ENCODE results near the gene FAM13A.
A peak's percentile ranks its signal among the peaks of the same experiment; 100 is the strongest.

The FAM13A gene

DNA sequence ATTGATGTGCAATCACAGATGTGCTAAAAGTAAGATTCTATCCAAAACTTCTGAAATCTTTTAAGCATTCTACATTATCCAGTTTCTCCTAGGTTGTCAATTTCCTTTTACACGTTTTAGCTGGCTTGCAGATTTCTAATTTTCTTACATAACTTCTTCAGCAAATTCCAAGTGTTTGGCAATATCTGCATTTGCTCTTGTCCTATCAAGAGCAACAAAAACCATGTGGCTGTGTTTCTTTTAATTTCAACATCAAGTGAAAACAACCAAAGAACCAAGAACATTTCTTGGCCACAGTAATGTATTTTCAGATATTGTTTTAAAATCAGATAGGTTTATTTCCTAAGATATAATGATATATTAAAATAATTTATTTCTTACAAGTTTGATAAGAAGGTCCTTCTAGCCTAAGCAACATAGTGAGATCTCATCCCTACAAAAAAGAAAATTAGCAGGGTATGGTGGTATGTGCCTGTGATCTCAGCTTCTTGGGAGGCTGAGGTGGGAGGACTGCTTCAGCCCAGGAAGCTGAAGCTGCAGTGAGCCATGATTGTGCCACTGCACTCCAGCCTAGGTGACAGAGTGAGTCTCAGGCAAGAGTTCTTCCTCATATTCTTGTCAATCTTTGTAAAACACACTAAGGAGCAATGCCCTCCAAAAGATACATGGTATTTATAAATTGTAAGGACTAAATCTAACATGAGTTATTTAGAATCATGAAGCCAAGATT is 228.0 kb downstream of the FAM13A start:
- DNase-seq = no peak

DNA sequence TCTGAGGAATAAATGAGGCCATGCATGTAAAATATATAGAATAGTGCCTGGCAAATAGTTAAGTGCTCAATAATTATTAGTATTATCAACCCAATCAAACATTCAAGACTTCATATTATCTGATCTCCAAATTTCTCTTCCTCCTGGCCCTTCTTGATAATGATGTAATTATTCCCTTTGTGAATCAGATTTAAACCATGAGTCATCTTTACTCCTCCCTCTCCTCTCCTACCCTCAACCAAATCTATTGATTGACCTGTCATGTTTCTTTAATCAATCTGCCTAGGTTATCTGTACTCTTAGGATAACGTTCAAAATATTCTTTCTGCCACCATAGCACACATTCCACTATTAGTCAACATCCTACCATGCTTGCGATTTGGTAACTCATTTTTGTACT is 229.5 kb downstream of the FAM13A start:
- no peak for DNase-seq

DNA sequence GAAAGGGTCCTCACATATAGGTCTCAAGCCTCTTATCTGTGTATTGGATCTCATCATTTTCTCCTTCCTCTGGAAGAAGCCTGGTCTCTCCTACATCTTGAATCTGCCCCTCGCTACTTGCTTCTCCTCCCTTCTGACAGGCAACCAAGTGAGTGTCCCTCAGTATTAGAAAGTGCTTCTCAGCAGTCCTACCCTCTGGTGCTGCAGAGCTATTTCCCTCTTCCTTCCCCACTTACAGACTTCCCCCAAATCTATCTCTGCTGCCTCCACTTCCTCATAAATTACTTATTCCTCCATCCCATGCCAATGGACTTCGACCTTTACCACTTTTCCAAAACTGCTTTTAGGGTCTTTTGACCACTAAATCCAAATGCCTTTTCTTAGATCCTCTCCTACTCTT is 230.2 kb downstream of the FAM13A start:
- no peak for DNase-seq

DNA sequence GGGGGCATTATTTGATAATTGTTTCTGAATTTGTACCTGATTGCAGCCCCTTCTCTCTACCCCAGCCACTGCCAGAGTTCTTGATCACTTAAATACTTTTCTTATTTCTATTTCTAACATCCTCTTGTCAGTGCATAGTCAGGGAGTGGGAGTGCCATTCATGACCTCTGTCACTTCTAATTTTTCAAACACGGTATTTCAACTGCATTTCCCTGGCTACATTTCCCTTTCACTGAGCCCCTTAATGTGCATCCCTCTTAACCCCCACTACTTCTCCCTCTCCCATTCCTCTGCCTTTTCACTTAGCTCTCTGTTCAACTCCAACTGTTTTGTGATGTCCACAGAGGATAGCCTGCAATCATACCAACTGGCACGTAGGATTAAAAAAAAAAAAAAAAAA is 231.1 kb downstream of the FAM13A start:
- no peak for DNase-seq

DNA sequence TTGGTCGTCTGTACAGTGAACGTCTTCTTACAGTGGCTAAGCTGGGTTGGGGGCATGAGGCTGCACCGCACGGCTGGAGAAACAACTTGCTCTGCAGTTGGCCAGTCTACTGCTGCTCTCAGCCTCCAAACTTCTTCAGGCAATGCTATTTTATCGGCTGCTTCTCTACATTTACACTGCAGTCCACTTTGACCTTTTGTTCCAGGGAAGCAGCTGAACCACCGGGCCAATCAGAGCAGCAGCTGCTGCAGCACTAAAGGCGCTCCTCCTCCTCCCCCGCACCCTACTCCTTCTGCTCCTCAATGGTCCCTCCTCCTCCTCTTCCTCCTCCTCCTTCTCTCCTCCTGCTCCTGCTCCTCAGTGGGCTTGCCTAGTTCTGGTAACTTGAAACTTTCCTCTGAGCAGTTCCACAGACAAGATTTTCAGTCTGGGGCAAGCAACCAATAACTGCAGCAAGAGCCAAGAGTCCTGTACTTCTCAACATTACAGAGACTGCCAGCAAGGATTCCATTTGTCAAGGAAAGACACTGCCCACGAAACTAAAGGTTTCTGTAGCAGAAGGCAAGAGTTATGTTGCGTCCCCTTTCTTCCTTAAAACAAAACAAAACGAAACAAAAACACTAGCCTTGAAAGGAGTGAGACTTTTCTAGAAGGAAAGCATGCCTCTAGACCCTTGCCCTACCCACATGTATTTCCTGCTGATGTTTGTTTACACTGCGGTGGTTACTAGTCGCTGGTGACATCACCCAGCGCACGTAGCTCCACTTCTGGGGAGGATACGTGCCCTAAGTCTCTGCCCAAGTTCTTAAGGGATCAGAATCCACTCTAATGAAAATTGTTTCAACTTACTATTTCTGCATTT is 233.7 kb downstream of the FAM13A start:
- peak; percentile 86 for DNase-seq

DNA sequence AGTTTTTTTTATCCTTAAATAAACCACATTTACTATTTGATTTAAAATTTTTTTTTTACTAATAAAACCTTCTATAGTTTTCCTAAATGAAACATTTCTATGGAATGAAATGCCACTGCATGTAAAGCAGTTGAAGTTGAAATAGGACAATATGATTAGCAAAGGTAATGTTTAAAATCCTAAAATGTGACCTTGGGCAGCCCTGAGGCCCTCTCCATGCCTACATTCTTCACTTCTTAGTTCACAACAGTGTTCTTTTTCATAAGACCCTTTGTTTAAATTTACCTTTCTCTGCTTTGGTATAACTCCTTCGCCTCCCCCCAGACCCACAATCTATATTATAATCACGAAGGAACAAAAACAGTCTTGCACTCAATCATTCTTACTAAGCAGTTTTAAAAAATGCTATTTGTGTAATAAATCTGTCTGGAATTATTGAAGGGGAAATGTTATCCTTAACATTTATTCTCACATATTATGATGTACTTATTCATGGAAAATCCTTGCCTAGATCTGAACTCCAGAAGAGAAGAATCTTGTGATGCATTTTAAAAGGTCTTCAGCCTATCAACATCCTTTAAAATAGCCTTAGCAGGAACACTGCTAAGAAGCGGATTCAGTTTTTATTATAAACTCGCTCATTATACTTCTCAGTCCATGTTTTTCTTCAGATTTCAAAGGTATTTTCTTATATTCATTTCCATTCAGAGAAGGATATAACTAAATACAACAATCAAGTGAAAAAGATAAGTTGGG is 234.8 kb downstream of the FAM13A start:
- no peak for DNase-seq

DNA sequence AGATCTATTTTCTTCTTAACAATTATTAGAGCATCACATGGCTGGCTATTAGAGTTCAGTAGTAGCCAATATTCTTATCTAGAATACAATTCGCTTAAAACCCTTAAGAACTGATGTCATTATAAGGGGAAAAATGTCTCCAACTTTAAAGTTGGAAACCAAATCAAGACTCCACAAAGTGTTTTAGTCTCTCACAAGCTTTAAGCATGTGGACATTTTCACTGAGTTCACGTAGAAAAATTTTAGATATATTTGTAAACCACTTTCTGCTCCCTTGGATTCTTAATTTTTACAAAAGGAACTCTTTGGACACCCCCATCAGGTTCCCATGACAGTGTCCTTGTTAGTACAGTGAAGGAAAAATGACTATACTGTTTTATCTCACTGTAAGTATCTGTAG is 235.5 kb downstream of the FAM13A start:
- DNase-seq = no peak

DNA sequence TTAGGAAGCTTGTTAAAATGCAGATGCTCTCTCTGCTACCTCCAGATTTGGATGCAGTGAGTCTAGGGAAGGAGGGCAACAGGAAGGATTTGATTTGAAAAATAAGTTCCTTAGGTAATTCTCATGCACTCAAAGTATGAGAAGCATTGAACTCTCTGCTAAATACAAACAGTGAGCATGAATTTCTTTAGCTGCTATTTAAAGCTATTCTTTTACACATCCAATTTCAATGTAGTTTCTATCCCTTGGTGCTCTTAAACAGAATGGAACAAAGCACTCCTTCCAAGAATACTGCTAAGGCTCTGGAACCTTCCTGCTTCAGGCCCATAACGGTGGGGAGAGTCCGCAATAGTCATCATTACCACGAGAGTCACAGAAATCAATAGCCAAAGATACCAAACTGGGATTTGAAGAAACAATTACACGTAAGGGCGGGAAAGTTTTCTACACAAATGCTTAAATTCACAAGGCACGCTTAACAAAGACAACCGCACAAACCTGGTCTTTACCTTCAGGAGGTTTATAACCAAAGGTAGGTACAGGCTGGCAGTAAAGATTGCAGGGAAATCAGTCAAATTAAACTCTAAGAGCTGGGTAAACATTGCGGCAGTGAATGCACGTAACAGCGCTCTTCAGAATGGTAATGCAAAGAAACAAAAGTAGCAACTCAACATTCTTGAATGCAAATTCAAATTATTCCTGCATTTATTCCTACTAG is 236.1 kb downstream of the FAM13A start:
- DNase-seq = no peak

DNA sequence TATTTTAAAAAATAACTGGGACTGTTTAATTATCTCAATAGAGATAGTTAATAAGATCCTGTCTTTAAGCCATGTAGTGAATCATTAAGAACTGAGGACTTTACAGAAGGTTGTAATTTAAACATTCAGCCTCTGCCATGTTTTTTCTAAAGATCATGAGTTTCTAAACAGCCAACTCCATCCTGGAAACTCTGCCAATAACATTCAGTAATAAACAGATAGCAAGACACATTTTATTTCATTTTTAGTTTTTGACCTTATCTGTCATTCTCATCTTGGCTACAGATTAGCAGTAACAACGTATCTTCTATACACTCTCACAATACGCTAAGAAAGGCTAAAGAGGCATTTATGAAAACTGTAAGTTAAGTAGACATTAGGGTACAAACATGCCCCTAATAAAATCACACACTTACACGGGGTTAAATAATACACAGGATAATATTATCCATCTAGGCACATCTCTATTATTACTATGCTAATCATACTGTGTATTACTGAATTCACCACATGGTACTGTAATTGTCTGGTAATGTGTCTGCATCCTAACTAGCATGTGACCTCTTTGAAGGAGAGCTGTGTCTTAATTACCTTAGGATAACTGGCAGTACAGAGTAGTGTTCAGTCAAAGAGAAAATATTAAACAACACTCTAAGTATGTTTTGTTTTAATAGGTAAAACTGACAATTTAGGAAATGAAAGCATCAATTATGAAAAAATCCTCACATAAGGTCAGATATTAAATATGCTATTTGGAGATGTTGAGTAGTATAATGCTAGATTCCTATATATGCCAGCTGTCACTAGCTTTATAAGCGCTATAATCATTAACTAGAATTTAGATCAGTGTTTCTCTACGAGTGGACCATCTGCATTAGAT is 236.9 kb downstream of the FAM13A start:
- DNase-seq = no peak

DNA sequence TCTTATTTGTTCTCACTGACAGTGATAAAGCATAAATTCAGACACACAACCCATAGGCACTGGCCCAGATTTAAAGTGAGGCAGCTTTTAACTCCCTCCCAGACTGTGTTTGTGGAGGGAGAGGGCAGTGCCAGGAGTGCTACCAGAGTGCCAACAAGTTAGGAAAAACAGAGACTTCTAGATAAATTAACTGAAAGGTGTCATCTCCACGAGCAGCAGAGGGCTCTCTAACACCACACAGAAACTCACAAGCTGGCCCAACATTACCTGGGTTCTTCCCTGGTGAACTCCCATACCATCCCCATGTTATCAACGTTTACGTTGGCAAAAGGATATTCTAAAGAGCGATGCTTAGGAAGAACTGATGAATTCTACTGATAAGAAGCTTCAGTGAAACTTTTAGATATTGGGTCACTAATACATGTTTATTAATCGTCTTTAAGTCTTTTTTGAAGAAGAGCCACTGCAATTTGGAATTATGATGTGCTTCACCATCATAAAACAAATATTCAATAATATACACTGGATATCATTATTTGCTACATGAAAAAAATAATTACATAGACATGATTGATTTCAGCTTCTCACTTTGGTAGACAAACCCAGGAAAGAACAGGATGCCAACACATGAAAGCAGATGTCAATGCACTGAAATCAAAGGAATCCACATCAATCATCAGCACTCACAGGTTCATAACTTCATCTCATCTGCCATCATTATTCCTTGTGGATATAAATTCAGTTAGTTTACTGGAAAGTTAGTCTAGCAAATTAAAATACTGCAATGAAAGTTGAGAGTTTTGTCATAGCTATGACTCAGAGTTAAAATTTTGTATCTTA is 238.1 kb downstream of the FAM13A start:
- DNase-seq = peak; percentile 74

DNA sequence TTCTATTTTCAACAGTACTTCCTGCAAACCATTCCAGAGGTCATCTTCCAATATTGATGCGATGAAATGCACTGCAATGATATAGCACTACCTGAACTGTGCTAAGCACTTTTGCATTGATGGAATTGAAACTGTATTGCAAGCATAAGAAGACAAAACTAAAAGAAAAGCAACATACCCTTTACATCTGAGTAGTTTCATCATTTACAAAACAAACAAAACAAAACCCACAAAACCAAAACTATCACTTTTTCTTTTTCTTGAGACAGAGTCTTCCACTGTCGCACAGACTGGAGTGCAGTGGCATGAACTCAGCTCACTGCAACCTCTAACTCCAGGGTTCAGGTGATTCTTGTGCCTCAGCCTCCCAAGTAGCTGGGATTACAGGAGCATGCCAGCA is 239.2 kb downstream of the FAM13A start:
- no peak for DNase-seq

DNA sequence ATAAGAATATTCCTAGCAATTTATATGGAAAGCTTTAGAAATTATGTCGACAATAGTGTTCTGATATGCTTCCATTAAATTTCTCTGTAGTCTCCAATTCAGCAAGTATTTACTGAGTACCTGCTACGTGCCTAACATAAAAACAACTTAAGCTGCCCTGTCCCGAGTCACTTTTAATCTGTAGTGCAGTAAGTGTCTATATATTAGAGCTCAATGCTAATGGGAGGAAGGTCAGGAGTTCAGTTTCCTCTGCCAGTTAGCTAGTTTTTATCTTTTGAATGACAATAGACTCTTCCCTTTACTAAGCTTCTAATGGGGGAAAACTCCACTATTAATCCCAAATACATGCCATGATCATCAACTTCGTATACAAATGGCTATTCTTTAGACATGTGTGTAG is 240.6 kb downstream of the FAM13A start:
- no peak for DNase-seq

DNA sequence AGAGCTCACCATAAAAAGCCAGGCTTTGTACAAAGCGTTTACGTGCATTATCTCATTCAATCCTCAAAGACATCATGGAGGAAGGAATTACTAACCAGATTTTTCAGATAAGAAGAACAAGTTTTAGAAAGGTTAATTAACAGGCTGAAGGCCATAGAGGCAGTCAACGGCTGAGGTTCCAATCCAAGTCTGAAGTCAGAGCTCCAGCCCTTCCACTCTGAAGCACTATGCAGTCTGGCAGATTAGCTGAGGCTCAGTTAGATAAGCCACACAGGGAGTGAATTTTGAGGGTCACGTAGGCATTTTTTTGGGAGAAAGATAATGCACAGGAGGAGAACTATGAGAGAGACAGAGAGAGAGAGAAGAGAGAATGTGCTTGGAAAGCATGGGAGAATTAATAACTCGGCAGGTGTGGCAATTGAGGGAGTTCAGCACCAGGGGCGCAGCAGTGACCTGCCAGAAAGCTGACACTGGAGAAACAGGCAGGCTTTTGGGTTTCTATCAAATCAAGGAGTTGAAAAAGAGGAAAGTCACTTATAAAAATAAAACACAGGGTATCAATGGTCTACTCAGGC is 242.9 kb downstream of the FAM13A start:
- no peak for DNase-seq

DNA sequence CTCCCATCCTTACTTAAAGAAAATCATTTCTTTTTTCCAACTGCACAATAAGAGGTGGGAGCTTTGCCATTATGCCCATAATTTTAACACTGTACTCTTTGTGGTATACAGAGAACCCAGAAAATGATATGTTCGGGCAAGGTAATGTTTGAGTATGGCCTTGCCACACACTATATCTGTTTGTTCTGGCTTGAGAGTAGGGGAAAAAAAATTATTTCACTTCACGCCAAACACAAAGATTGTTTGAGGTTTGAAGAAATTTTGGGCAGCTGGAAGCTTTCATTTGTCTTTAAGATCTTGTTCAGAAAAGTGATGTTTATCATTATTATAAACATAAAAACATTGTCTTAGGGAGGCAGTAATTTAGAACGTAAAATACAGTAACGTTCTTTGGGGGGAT is 244.0 kb downstream of the FAM13A start:
- no peak for DNase-seq

DNA sequence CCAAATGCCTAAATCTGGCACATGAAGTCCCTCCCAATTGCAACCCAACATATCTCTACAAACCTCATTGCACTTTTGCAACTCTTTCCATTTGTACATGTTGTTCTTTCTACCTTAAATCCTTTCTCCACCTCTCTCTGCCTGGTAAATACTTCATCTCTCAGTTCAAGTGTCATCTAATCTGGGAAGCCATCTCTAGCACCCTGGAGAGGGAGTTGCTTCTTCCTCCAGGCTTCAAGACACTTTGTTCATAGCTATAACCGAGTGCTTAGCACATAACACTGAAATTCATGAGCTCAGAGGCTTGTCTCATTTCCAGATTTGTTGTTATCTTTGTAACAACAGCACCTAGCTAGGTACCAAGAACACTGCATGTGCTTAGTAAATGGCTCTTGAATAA is 244.6 kb downstream of the FAM13A start:
- DNase-seq = no peak

DNA sequence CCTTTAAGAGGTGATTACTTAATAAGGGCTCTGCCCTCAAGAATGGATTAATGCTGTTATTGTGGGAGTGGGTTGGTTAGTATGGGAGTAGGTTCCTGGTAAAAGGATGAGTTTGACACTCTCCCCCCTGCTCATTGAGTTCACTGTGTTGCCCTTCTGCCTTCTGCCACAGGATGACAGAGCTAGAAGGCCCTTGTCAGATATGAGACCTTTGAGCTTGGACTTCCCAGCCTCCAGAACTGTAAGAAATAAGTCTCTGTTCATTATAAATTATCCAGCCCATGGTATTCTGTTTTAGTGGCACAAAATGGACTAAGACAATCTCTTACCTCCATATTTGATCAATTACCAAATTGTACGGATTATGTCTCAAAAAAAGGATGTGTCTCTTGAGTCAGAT is 245.1 kb downstream of the FAM13A start:
- DNase-seq = no peak

DNA sequence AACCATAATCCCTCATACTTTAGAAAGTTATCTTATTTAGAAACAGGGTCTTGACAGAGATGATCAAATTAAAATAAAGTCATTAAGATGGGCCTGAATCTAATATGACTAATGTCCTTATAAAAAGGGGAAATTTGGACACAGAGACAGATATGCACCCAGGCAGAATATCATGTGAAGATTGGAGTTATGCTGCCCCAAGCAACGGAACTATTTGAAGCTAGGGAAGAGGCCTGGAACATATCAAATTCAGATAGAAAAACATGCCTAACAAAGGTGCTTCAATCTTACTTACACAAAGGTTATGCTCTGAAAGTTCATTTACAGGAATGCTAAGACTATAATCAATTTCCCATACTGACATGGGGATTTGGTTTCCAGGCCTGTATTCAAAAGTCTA is 246.7 kb downstream of the FAM13A start:
- no peak for DNase-seq

DNA sequence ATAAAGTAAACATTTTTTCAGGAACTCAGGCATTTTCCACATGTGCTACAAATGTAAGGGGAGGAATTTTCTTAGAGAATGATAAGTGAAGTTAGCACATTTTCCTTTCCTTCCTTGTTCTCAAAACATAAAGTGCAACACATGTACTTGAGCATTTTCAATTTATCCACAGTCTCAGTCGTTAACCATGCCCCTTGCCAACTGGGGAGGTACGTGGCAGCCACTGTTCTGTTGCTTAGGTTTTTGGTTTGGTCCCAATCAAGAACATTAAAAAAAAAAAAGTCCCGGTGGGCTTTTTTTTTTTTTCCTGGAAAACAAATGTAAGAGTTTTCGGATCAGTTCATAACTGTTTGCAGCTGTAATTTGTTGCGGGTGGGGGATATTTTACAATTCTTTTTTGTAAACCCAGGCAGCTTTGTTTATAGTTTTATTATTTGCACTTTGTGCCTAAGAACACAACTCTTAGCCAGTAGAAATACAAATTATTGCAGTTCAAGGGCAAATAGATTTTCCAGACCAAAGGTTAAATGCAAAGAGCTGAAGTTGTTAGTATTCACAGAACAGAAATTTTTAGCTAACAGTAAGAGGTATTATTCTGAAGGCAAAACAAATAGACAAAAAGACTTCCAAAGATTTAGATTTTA is 247.3 kb downstream of the FAM13A start:
- no peak for DNase-seq

DNA sequence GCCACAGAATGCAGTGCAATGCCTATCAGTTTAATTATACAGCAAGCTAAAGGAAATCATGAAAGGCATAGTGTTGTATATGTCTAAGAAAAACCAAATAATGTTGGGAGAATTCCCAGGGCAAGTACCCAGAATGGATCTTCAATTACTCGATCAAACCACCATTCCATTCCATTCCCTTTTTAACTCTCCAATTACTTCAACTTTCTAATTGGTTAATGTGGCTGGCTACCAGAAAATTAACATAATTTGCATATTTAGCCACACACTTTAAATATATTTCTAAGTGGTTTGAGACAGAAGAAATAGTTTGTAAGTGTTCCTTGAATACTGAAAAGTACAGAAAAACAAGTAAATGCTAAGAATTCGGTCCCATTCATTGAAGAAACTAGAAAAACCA is 247.9 kb downstream of the FAM13A start:
- DNase-seq = no peak

DNA sequence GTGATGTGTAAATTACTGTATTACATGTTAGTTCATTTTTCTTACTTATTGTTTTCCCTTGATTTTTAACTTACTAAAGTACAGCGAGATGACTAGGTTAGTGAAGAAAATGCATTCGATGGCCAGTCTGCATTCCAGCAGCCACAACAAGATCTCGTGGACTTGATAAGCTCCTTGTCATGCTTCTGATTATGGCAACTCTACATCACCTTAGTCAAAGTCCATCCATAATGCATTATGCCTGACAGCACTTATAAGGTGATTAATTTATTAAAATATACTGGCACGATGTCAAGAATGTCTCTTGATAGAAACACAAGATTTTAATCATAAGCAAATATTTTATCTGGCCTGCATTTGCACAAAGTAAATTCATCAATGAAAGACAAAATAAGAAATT is 249.5 kb downstream of the FAM13A start:
- no peak for DNase-seq

Data from activated effector memory CD4-positive, alpha-beta T cell treated with anti-CD3 and anti-CD28 coated beads, Interleukin-2, amount 50 U/mL, for 16 hours (primary cell).